NCI-H345 (cell line): ENCODE measurements around the gene VN1R2.
A peak's percentile ranks its signal among the peaks of the same experiment; 100 is the strongest.
"Not testable (repeated sequence)": the region's sequence is repeated elsewhere in the genome, so short reads cannot be mapped to it uniquely, and the experiment has no call there.

ENCODE experiments used
- DNase-seq: peaks from one replicate; lab custom pipeline; 2025; lab: John Stamatoyannopoulos, UW

Gene VN1R2, protein sequence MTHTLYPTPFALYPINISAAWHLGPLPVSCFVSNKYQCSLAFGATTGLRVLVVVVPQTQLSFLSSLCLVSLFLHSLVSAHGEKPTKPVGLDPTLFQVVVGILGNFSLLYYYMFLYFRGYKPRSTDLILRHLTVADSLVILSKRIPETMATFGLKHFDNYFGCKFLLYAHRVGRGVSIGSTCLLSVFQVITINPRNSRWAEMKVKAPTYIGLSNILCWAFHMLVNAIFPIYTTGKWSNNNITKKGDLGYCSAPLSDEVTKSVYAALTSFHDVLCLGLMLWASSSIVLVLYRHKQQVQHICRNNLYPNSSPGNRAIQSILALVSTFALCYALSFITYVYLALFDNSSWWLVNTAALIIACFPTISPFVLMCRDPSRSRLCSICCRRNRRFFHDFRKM

GRCh38 chr19:53257715-53258342 lies at the start of gene VN1R2:
Gene VN1R2 (plus strand): TSS chr19:53258292. CDS start chr19:53258376, 84 bp downstream.
- DNase-seq, result not testable (repeated sequence)

DNA sequence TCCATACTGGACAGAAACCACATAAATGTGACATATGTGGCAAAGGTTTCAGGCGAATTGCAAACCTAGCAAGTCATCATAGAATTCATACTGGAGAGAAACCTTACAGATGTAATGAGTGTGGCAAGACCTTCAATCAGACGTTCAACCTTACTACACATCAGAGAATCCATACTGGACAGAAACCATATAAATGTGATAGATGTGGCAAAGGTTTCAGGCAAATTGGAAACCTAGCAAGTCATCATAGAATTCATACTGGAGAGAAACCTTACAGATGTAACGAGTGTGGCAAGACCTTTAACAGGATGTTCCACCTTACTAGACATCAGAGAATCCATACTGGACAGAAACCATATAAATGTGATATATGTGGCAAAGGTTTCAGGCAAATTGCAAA lies 46.5 kb upstream of the VN1R2 start:
- not testable (repeated sequence) for DNase-seq

DNA sequence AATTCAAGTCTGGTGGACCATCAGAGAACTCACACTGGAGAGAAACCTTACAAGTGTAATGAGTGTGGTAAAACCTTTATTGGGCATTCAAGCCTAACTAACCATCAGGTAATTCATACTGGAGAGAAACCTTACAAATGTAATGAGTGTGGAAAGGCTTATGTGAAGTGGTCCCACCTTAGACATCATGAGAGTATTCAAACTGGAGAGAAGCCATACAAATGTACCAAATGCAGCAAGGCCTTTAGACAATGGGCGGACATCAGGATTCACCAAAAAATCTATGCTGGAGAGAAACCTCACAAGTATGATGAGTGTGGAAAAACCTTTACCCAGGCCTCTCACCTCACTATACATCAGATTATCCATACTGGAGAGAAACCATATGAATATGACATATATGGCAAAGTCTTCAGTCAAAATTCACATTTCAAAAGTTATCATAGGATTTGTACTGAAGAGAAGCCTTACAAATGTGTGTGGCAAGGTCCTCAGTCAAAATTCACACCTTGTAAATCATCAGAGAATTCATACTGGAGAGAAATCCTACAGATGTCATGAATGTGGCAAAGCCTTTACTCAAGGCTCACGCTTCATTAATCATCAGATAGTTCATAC lies 45.3 kb upstream of the VN1R2 start:
- no peak for DNase-seq

DNA sequence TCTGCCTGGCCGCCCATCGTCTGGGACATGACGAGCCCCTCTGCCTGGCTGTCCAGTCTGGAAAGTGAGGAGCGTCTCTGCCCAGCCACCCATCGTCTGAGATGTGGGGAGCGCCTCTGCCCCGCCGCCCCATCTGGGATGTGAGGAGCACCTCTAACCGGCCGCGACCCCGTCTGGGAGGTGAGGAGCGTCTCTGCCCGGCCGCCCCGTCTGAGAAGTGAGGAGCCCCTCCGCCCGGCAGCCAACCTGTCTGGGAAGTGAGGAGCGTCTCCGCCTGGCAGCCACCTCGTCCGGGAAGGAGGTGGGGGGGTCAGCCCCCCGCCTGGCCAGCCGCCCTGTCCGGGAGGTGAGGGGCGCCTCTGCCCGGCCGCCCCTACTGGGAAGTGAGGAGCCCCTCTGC lies 35.4 kb upstream of the VN1R2 start:
- not testable (repeated sequence) for DNase-seq

DNA sequence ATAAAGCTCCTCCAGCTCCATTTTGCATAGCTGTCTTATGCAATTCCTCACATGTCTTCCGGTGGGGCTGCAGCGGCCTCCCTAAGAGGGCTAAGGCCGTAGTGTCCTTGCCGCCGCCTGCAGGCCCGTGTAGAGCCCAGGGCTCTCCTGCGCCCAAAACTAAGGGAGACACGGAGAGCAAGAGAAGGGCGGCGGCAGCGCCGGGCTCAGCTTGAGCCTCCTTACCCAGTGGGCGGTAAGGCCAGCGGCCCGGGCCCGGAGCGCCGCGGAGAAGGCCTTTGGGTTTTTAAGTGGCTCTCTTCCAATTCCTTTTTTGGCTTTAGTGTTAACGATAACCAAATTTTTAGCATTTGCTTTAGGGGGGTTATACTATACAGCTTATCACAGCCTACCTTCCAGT lies 33.5 kb upstream of the VN1R2 start:
- no peak for DNase-seq

DNA sequence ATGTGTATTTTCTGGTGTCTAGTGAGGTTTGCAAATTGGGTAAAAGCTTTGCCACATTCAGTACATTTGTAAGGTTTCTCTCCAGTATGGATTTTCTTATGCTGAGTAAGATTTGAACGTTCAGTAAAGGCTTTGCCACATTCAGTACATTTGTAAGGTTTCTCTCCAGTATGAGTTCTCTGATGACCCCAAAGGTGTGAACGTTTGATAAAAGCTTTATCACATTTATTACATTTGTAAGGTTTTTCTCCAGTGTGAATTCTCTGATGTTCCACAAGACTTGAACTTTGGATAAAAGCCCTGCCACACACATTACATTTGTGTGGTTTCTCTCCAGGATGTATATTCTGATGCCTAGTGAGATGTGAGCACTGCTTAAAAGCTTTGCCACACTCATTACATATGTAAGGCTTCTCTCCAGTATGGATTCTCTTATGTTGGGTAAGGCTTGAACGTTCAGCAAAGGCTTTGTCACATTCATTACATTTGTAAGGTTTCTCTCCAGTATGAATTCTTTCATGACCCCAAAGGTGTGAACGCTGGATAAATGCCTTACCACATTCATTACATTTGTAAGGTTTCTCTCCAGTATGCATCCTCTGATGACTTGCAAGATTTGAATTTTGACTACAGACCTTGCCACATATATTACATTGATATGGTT lies 20.8 kb upstream of the VN1R2 start:
- no peak for DNase-seq

- no peak for DNase-seq
Measured at GRCh38 chr19:53246498-53246897, 11.6 kb upstream of the VN1R2 start.

DNA sequence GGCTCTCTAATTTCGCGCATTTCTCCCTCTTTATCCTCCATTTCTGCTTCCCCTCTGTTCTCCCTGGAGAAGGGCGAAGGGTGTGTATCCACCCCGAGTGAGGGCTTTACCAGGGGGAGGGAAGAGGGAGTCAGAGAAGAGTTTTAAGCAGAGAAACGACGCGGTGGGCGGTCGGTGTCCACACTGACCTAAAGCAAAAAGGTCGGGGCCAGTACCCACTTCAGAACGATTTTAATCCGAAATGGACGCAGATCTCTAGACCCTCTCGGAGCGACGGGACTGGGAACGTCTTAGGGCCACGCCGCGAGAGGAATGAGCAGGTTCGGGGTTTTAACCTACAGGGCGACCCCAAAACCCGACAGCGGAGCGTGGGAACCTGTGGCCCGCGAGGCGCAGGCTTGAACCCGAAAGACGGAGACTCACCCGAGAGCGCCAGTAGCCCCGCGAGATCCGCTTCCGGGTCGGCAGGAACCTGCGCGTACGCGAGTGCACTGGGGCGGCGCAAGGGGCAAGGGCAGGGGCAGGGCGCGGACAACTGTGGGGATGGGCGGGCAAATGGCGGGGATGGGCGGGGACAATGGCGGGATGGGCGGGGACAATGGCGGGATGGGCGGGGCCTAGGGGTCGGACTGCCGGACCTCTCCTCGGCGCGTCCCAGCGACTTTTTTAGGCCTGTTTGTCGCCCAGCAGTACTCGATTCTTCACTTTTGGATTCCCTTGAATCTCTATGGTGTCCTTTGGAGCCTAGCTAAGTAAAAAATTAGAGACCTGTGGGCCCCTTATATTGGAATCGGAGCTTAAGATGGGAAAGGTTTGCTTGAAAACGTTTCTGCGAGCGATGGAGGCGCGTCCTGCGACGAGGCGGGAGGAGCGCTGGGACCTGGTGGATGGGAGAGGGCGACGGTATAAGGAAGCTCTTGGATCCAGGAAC lies 3.4 kb upstream of the VN1R2 start, which contains the start of gene ZNF677:
TSS of gene ZNF677 (minus strand) at position 463 of the 931 bp plus-strand sequence. CDS start 3,323 bp downstream, outside the sequence.
- peak; percentile 47 for DNase-seq

DNA sequence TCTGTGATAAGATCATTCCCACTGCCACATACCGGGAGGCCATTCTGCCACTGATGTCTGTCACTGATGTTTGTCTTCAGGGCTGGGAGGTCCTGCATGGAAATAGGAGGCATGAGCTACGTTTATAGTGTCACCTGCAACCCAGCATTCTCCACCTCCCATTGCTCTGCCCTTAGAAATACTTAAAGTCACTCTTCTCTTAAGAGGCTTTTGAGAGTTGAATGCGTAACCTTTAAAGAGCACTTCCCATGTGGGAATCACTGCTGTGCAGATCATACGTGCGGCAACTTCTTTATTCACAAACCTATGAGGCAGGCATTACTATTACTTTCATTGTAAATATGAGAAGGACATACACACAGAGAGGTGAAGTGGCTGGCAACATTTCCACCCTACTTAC lies 9.5 kb downstream of the VN1R2 start, which contains the start of gene VN1R4:
TSS of gene VN1R4 (minus strand) at position 101 of the 400 bp plus-strand sequence. CDS start at position 43, 58 bp downstream.
- peak; percentile 35 for DNase-seq

GRCh38 chr19:53269861-53270260 lies 11.8 kb downstream of the VN1R2 start:
- not testable (repeated sequence) for DNase-seq

GRCh38 chr19:53272044-53272443 lies 14.0 kb downstream of the VN1R2 start:
- no peak for DNase-seq

DNA sequence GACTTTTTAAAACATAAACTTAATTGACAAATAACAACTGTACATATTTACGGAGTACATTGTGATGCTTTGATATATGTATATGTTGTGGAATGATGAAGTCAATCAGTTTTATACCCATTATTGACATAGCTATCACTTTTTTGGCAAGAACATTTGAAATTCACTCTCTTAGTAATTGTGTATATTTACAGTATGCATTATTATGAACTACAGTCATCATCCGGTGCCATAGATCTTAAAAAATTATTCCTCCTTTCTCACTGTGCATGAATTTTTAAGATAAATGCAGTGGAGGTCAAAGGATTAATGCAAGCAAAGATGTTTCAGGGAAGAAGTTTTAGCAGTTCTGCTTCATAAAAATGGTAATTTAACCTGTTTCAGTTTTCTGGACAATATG lies 17.4 kb downstream of the VN1R2 start:
- no peak for DNase-seq

DNA sequence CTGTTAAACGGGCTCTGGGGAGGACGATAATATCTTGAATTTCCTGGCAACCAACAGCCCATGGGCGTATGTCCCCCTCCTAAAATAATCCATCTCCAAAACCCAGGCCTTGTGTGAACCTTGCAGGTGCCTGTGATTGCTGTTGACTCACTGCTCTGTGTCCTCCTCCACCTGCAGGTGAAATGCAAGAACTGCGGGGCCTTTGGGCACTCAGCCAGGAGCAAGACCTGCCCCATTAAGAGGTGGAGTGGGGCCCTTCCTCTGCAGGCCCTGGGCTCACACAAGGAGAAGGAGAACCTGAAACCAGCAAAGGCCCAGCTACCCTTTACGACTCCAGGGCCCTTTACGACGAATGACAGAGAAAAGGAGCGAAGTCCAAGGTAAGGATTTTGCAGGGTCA lies 23.9 kb downstream of the VN1R2 start:
- DNase-seq, result peak; percentile 5

DNA sequence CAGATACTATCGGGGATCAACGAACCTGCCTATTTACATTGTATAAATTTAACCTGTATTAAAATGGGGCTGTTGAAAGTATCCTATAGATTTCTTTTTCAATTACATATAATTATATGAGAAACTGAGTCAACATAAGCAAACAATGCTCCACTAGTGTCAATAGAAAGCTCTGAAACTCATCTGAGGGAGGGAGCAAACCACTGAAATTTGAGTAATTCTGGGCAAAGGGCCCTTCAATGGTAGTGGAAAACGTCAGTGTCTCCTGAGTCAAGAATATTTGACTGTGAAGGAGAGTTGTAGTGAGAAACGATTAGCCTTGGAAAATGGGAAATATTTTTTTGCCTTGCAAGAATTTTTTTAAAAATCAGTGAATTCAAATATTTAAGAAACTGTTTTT lies 27.0 kb downstream of the VN1R2 start:
- DNase-seq, result no peak

DNA sequence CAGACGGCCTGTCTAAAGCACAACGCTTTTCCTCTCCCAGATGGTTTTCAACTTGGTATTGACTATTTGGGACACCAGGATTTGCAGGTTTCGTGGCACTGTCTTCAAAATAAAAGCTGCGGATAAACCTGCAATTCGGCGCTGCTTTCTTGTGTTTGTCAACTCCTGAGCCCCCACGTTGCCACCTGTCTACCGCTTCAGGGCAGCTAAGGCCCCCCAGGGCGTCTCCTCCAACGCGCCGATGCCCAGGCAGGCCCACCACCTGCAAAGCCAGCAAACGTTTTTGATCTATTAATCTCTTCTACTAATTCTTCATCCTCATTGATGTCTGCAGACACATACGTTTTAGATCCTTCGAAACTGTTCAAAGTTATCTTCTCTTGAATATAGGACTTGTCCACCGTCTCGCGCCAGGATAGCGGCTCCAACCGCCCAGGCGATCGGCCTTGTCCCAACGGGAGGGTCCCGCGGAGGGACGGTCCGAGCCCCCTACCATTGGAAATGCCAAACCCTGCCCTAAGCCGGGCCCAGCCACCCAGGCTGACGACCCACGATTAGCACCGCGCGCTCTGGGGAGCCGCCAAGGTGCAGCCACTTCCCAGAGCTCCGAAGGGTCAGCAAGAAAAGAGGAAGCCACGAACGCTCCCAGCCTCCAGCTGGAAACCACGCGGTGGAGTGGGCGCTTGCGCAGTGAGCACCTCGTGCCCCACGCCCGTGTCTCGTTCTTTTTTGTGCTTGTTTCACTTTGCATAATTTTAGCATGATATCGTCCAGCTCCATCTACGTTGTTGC lies 32.9 kb downstream of the VN1R2 start:
- no peak for DNase-seq

GRCh38 chr19:53294786-53295441 lies 36.8 kb downstream of the VN1R2 start:
- DNase-seq, result no peak

GRCh38 chr19:53301341-53301740 lies 43.2 kb downstream of the VN1R2 start:
- DNase-seq, result not testable (repeated sequence)

GRCh38 chr19:53308339-53308811 lies 50.3 kb downstream of the VN1R2 start:
- no peak for DNase-seq
